Suprapubic skin (tissue), 3 donors: ENCODE measurements around the gene PTPRM.

Source experiments
- CTCF ChIP-seq, 2 donors: fragments of 200-600 bp in 1 of 2; fragments of 450-650 bp in 1 of 2; sonication (generic) in 1 of 2; IDR thresholded peaks; one replicate each; pipeline ENCODE4 v1.5.1; 2016 to 2019; ENCODE audit warnings: antibody characterized with exemption in 2 of 2, mild to moderate bottlenecking in 1 of 2, moderate library complexity in 1 of 2
- EP300 ChIP-seq: sonication (generic); formaldehyde crosslinking; IDR thresholded peaks from one replicate; pipeline ENCODE4 v1.6.1; 2017; ENCODE audit warnings: antibody characterized with exemption
- POLR2A ChIP-seq, 2 donors: fragments of 450-650 bp; IDR thresholded peaks; one replicate each; pipeline ENCODE4 v1.6.1; 2017; ENCODE audit warnings: antibody characterized with exemption in 2 of 2, mild to moderate bottlenecking in 2 of 2, moderate library complexity in 2 of 2

- no peak for TF ChIP-seq EP300
- TF ChIP-seq CTCF (IDR thresholded peaks at IDR 0.05), result no peak
- no peak for TF ChIP-seq POLR2A (IDR thresholded peaks at IDR 0.05)
Measured at GRCh38 chr18:7848054-7848412, 280.9 kb downstream of the PTPRM start.
